Measurements from ENCODE around the gene MKLN1. TPM values are rescaled to one million over a fixed set of nuclear protein-coding genes. Genes with fewer than 3 reads are reported as not detected.

Gene MKLN1
- total RNA-seq, 1 experiment from 2014 or later = 34.3 TPM

DNA sequence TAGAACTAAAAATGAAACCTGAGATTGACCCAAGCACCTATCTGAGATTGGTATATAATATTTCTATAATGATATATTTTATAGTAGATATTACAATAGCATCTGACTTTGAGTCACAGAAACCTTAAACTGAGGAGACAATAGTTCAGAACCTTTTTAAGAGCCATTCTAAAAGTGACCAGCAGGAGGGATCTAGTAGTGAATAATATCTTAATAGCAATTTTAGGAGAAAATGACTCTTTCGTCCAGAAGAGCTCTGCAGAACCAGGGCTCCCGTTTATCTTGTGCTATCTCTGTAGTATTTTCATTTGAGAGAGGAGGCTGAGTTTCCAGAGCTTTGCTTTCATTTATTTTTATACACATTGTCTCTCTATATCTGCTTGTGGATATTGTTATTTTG, 160.7 kb downstream of the MKLN1 start:
- Histone ChIP-seq H2BK5ac (ENCODE audit: insufficient read length, low read length) (no peak overlapping the region), H4K20me1 (ENCODE audit: control insufficient read depth, insufficient read depth, insufficient read length) (no peaks in the 10 kb centered on the region), H4K8ac (replicated peaks; ENCODE audit: insufficient read length, low read depth, low read length) (no peak overlapping the region), H3K56ac (ENCODE audit: insufficient read length, low read depth, low read length) (no peak overlapping the region), H3K79me2 (ENCODE audit: insufficient read depth, low read length) (no peaks in the 10 kb centered on the region), H3K4me2 (ENCODE audit: insufficient read depth, insufficient read length, low read length) (no peak overlapping the region), H2BK12ac (ENCODE audit: insufficient read length, low read depth, low read length) (no peak overlapping the region), H3K27me3 (ENCODE audit: insufficient read depth, low read length) (no peaks in the 10 kb centered on the region), H2BK20ac (ENCODE audit: low read depth, low read length, poor library complexity, severe bottlenecking) (no peak overlapping the region), H2BK120ac (ENCODE audit: low read depth, low read length, poor library complexity, severe bottlenecking) (no peak overlapping the region), H3K27ac (ENCODE audit: insufficient read length, low read depth, low read length) (no peak overlapping the region), H3K18ac (ENCODE audit: insufficient read length, low read depth, low read length) (no peak overlapping the region), H3K9ac (ENCODE audit: extremely low read depth, insufficient read length, low read length) (no peak overlapping the region), H4K5ac (ENCODE audit: insufficient read length, low read depth, low read length) (no peak overlapping the region), H2AFZ (ENCODE audit: low read length) (no peak overlapping the region), H3K79me1 (ENCODE audit: insufficient read depth, low read depth, low read length, poor library complexity, severe bottlenecking) (no peaks in the 10 kb centered on the region), H3K23ac (ENCODE audit: insufficient read length, low read depth, low read length) (no peak overlapping the region), H3K14ac (ENCODE audit: insufficient read depth, low read length) (no peak overlapping the region), H2BK15ac (ENCODE audit: low read depth, low read length) (no peak overlapping the region), H3K23me2 (ENCODE audit: insufficient read length, low read depth, low read length, poor library complexity, severe bottlenecking) (no peaks in the 10 kb centered on the region), H3K9me3 (ENCODE audit: control insufficient read depth, low read depth, low read length) (no peaks in the 10 kb centered on the region), H4K91ac (ENCODE audit: insufficient read length, low read depth, low read length) (no peak overlapping the region), H3K4ac (ENCODE audit: low read depth, low read length) (no peak overlapping the region), H3K4me1 (ENCODE audit: insufficient read depth, low read length) (no peaks in the 10 kb centered on the region), H3T11ph (ENCODE audit: low read length) (no peak overlapping the region), H2AK5ac (ENCODE audit: insufficient read length, low read length) (no peak overlapping the region)
- Mint-ChIP-seq H3K27ac (no peak overlapping the region), H3K27me3 (ENCODE audit: low read depth) (no peaks in the 10 kb centered on the region; the same call in 1 of the 2 replicates), H3K4me1 (0 out of 4 replicates have a peak, but pooled peaks cover 0 to 2% of the 10 kb centered on the region in 2 experiments), H3K4me3 (no peak overlapping the region), H3K36me3 (ENCODE audit: insufficient read depth in 1 of 3, low read depth in 3 of 3) (no peaks in the 10 kb centered on the region; a peak in 2 of 7 replicates), H3K9me3 (no peaks in the 10 kb centered on the region)
- WGBS (ENCODE audit: extremely low coverage, insufficient read length, low lambda C conversion rate) = no CpG with 5 or more reads among the region's 2 CpGs
- no peak for DNase-seq
- TF ChIP-seq, protein P1, sequence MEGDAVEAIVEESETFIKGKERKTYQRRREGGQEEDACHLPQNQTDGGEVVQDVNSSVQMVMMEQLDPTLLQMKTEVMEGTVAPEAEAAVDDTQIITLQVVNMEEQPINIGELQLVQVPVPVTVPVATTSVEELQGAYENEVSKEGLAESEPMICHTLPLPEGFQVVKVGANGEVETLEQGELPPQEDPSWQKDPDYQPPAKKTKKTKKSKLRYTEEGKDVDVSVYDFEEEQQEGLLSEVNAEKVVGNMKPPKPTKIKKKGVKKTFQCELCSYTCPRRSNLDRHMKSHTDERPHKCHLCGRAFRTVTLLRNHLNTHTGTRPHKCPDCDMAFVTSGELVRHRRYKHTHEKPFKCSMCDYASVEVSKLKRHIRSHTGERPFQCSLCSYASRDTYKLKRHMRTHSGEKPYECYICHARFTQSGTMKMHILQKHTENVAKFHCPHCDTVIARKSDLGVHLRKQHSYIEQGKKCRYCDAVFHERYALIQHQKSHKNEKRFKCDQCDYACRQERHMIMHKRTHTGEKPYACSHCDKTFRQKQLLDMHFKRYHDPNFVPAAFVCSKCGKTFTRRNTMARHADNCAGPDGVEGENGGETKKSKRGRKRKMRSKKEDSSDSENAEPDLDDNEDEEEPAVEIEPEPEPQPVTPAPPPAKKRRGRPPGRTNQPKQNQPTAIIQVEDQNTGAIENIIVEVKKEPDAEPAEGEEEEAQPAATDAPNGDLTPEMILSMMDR (conservative IDR thresholded peaks at IDR 0.05) = peak; percentile 50
